HG02938 (cell line): Measurements from ENCODE around the gene MMADHC.

ENCODE experiments used
- ATAC-seq: cut with Tn5 transposase; IDR thresholded peaks from one replicate; pipeline ENCODE4 v1.9.1; 2021; ENCODE audit warnings: mild to moderate bottlenecking, moderate library complexity; ENCODE audit not compliant: unreplicated experiment

MMADHC gene

GRCh38 chr2:149587220-149587949 is at the start of gene MMADHC:
Gene MMADHC, minus strand, starts transcription at chr2:149587775. Its CDS starts 678 bp downstream, at chr2:149587097.
- ATAC-seq, result peak; percentile 96

- no peak for ATAC-seq
Measured at GRCh38 chr2:149634103-149634502, 46.5 kb upstream of the MMADHC start.

- no peak for ATAC-seq
Measured at GRCh38 chr2:149630445-149630844, 42.9 kb upstream of the MMADHC start.

GRCh38 chr2:149629026-149629425 is 41.5 kb upstream of the MMADHC start:
- ATAC-seq, result no peak

- ATAC-seq, result no peak
Measured at GRCh38 chr2:149627111-149627801, 39.7 kb upstream of the MMADHC start.

- no peak for ATAC-seq
Measured at GRCh38 chr2:149625671-149626070, 38.1 kb upstream of the MMADHC start.

- ATAC-seq, result no peak
Measured at GRCh38 chr2:149625271-149625670, 37.7 kb upstream of the MMADHC start.

- ATAC-seq, result peak; percentile 49
Measured at GRCh38 chr2:149622343-149622742, 34.8 kb upstream of the MMADHC start.

- ATAC-seq, result no peak
Measured at GRCh38 chr2:149617476-149617875, 29.9 kb upstream of the MMADHC start.

- no peak for ATAC-seq
Measured at GRCh38 chr2:149616681-149617456, 29.3 kb upstream of the MMADHC start.

GRCh38 chr2:149613704-149614103 is 26.1 kb upstream of the MMADHC start:
- ATAC-seq, result no peak

GRCh38 chr2:149612122-149612521 is 24.5 kb upstream of the MMADHC start:
- ATAC-seq, result no peak

GRCh38 chr2:149611100-149611820 is 23.7 kb upstream of the MMADHC start:
- ATAC-seq, result no peak

- ATAC-seq, result no peak
Measured at GRCh38 chr2:149606251-149606811, 18.8 kb upstream of the MMADHC start.

- ATAC-seq, result no peak
Measured at GRCh38 chr2:149603248-149603647, 15.7 kb upstream of the MMADHC start.

- ATAC-seq, result no peak
Measured at GRCh38 chr2:149601141-149601796, 13.7 kb upstream of the MMADHC start.

GRCh38 chr2:149597668-149598326 is 10.2 kb upstream of the MMADHC start:
- peak; percentile 100 for ATAC-seq

GRCh38 chr2:149597050-149597667 is 9.6 kb upstream of the MMADHC start:
- ATAC-seq, result no peak

GRCh38 chr2:149596471-149596870 is 8.9 kb upstream of the MMADHC start:
- ATAC-seq, result no peak
